OCI-LY7 (cell line): ENCODE results near the gene HTRA1.

Experiments used
- CTCF ChIP-seq: fragments of 200-600 bp; sonication (generic); conservative IDR thresholded peaks from 2 replicates; pipeline ENCODE4 v1.5.1; 2014; ENCODE audit warnings: mild to moderate bottlenecking, antibody characterized with exemption, low read length, moderate library complexity, mixed read lengths
- EZH2phosphoT487 ChIP-seq: fragments of 200-600 bp; sonication (generic); IDR thresholded peaks from 2 replicates; pipeline ENCODE4 v1.6.1; 2018; ENCODE audit warnings: low read depth, borderline replicate concordance, mild to moderate bottlenecking, mixed run types, antibody characterized with exemption, low read length, moderate library complexity, mixed read lengths

GRCh38 chr10:122495406-122496340, 34.3 kb downstream of the HTRA1 start:
- TF ChIP-seq CTCF = no peak
- TF ChIP-seq EZH2phosphoT487 = no peak
